Measurements from ENCODE around the gene SH3PXD2A.
"Not testable (repeated sequence)": the region's sequence is repeated elsewhere in the genome, so short reads cannot be mapped to it uniquely, and the experiment has no call there.

The SH3PXD2A gene

DNA sequence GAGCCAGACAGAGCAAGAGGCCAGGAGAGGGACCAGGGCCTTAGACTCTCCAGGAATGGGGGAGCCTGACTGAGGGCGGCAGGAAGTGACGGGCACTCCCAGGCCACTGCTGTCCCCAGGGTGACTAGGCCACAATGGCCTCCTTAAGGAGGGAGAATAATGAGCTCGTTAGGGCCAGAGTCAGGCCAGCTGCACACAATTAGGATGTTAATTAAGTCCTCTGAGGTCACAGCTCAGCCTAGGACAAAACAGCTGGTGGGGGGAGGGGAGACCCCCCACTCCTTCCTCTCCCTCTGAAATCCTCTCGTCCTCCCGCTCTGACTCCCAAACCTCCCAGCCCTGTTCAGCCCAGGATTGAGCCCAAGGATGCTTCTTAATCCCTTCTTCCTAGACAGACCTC, 218.9 kb downstream of the SH3PXD2A start:
- Mint-ChIP-seq H3K9me3 (no peaks in the 10 kb centered on the region), H3K27me3 (no peaks in the 10 kb centered on the region), H3K27ac (no peak overlapping the region), H3K4me3 (no peak overlapping the region), H3K36me3 (ENCODE audit: low read depth) (no peaks in the 10 kb centered on the region), H3K4me1 (ENCODE audit: low read depth) (no peaks in the 10 kb centered on the region)
- no peak for DNase-seq

DNA sequence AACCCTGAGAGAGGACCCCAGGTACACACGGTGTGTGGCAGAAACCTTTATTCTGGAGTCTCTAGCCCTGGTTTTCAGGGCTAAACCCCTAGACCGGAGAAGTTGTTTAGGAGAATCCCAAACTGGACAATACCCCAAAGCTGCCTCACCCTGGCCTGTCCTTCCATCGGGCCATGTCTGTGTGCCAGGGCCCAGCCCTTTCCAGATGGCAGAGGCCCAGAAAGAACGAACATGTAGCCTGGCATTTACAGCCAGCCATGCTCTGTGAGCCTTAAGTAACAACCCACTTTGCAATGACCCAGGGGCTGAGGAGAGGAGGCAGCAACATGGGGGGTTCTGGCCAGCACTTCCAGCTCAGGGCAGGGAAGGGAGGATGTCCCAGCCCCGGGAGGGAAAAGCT, 219.8 kb downstream of the SH3PXD2A start:
- Mint-ChIP-seq H3K27me3 (no peaks in the 10 kb centered on the region), H3K4me1 (ENCODE audit: low read depth) (no peaks in the 10 kb centered on the region), H3K9me3 (no peaks in the 10 kb centered on the region), H3K27ac (no peak overlapping the region), H3K36me3 (ENCODE audit: low read depth) (no peaks in the 10 kb centered on the region), H3K4me3 (no peak overlapping the region)
- no peak for DNase-seq

DNA sequence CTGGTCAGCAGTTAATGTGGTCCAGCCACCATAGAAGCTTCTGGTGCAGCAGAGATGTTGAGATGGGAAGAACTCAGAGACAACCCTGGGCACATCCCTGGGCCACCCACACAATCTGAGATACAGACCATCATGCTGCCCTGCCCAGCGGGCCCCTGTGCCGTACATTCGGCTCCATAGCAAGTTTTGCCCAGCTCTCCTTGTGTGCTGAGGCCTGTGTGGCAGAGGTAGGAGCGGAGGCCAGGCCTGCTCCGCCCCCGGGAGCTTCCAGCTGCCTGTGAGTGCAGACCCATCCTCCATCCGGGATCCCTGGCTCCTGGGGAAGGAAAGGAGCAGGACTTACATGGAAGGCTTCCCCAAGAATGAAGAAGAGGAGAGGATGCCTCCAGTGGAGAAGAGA, 221.5 kb downstream of the SH3PXD2A start:
- no peaks in the 10 kb centered on the region for H3K9me3 Mint-ChIP-seq
- no peak for DNase-seq
- no peaks in the 10 kb centered on the region for H3K4me1 Mint-ChIP-seq (ENCODE audit: low read depth)
- no peak overlapping the region for H3K4me3 Mint-ChIP-seq
- H3K27ac Mint-ChIP-seq = no peak overlapping the region
- H3K36me3 Mint-ChIP-seq (ENCODE audit: low read depth) = no peaks in the 10 kb centered on the region
- no peaks in the 10 kb centered on the region for H3K27me3 Mint-ChIP-seq

DNA sequence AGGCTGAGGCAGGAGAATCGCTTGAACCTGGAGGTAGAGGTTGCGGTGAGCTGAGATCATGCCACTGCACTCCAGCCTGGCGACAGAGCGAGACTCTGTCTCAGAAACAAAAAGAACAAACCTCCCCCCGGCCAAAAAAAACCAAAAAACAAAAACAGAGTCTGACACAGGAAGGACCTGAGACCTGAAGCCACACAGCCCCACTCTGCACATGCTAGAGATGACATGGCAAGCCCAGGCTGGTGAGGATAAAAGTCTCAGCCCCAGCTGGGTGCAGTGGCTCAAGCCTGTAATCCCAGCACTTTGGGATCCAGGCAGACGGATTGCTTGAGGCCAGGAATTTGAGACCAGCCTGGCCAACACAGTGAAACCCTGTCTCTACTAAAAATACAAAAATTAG, 222.5 kb downstream of the SH3PXD2A start:
- not testable (repeated sequence) for H3K36me3 Mint-ChIP-seq (ENCODE audit: low read depth); H3K4me1 Mint-ChIP-seq (ENCODE audit: low read depth); H3K4me3 Mint-ChIP-seq; H3K27me3 Mint-ChIP-seq; DNase-seq; H3K9me3 Mint-ChIP-seq; H3K27ac Mint-ChIP-seq

DNA sequence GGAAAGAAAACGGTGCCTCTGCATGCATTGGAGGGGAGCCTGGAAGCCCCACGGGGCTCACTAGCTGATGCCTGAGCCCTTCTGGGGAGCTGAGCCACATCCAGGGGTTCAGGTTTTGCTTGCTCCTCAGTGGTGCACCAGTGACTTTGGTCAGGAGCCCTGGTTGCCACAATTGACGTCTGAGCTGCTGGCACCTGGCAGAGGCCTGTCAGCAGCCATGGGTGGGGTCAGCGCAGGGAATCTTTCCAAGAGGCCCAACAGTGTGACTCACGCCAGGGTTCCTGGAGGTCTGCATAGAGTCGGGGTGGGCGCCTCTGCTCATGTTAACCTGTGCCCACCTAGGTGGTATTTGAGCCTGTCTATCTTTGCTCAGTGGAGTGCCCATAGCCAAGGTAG, 223.1 kb downstream of the SH3PXD2A start:
- no peak for DNase-seq
- Mint-ChIP-seq H3K36me3 (ENCODE audit: low read depth) (no peaks in the 10 kb centered on the region), H3K27ac (no peak overlapping the region), H3K27me3 (no peaks in the 10 kb centered on the region), H3K4me3 (no peak overlapping the region), H3K4me1 (ENCODE audit: low read depth) (no peaks in the 10 kb centered on the region), H3K9me3 (no peaks in the 10 kb centered on the region)

DNA sequence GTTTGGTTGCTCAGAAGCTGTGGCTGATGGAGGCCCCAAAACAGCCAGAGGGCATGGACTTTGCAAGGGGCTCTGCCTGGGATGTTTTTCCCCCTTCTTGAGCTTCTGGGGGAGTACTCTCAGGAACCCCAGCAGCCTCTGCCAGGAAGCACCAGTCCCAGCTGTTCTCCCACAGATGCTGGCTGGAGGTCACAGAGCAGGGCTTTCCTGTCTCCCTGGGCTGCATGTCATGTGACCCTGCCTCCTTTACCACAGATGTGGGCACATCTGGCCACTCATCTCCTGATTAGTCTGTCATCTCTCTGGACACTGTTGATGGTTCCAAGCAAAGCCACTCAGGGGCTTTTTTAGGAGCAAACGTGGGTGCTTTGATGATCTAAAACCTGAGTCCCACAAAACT, 225.2 kb downstream of the SH3PXD2A start:
- Mint-ChIP-seq H3K9me3 (no peaks in the 10 kb centered on the region), H3K36me3 (ENCODE audit: low read depth) (no peaks in the 10 kb centered on the region), H3K27ac (no peak overlapping the region), H3K4me1 (ENCODE audit: low read depth) (no peaks in the 10 kb centered on the region), H3K27me3 (no peaks in the 10 kb centered on the region), H3K4me3 (no peak overlapping the region)
- no peak for DNase-seq

DNA sequence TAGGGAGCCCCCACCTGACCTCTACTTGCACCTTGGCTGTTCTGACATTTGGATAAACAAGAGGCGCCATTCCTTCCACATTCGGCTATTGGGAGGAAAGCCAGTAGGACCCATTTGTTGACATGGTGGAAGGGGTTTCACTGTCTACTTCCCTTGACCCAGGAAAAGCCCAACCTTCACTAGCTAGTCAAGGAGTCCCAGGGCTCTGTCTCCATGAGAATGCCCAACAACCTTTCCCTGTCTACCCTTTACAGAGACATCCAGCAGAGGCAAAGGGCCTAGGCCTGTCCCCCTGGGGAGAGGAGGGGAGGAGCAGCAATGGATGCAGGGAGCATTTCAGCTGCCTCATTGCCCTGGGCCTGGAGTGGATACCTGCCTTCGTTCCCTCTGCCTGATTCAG, 225.8 kb downstream of the SH3PXD2A start:
- H3K36me3 Mint-ChIP-seq (ENCODE audit: low read depth) = no peaks in the 10 kb centered on the region
- no peak overlapping the region for H3K27ac Mint-ChIP-seq
- no peaks in the 10 kb centered on the region for H3K27me3 Mint-ChIP-seq
- no peaks in the 10 kb centered on the region for H3K9me3 Mint-ChIP-seq
- DNase-seq = no peak
- no peaks in the 10 kb centered on the region for H3K4me1 Mint-ChIP-seq (ENCODE audit: low read depth)
- no peak overlapping the region for H3K4me3 Mint-ChIP-seq

DNA sequence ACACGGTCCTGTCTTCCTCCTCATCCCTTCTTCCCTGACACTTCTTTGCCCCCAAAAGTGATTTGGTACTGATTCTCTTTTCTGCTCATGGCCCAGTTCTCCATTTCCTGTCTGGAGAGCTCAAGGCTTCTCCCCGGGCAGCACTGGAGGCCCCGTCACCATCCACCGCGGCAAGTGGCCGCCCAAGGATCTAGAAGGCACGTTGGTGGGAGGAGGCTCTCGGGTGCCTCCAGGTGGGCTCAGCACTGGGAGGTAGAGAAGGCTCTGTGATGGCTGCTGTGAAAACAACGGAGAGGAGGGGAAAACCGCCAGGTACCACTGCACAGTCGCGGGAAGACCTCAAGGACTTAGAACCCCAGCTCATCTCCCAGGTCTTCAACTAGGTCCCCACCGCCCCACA, 227.5 kb downstream of the SH3PXD2A start:
- no peak overlapping the region for H3K27ac Mint-ChIP-seq
- H3K27me3 Mint-ChIP-seq = no peaks in the 10 kb centered on the region
- H3K4me3 Mint-ChIP-seq = no peak overlapping the region
- H3K9me3 Mint-ChIP-seq = no peaks in the 10 kb centered on the region
- DNase-seq = no peak
- H3K4me1 Mint-ChIP-seq (ENCODE audit: low read depth) = no peaks in the 10 kb centered on the region
- H3K36me3 Mint-ChIP-seq (ENCODE audit: low read depth) = no peaks in the 10 kb centered on the region

DNA sequence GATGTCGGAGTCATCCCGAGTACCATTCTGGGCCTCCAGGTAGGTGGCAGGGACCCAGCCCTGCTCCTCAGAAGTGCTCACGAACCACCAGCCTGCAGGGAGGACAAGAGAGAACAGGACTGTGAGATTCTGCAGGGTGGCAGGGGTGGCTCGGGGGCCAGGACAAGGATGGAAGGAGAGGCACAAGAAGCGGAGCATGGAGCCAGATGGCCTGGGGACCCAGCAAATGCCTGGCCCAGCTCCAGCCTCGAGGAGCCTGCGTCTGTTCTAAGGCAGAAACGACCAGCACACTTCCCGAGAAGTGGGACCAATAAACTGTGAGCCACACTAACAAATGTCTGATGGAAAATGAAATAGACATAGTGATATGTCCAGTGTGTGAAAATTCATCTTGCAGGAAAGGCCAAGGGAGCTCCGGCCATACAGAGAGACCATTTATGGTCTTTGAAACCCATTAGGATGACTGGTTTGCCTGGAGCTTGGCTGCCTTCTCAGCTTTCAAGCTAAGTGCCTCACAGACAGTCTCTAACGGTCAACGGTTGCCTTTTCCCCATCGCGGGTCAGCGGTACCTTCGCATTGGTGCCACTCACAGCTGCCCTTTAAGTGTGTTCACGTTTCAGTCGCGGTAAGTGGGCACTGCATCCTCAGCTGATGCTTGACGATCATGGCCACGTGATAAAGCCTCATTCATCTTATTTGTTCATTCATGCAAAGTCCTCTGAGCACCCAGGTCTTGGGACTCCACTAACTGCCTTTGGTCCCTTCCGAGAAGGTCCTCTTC, 228.1 kb downstream of the SH3PXD2A start:
- Mint-ChIP-seq H3K9me3 (no peaks in the 10 kb centered on the region), H3K4me3 (no peak overlapping the region), H3K27ac (no peak overlapping the region)

DNA sequence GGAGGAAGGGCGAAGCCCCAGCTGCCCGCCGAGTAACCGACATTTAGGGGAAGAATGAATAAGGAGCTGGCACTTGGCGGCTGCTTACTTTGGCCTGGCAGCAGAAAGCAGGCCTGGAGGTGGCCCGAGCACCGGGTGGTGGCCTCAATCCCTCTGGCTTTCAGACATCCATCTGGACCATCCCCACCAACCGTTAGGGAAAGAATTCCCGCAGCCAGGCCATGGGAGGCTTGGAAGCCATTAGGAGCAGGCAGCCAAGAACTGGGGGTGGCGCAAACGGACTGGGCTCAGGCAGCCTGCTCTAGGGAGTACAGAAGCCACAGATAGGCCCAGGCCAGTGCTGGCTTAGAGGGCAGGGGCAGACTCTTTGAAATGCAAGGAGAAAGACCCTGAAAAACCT, 229.2 kb downstream of the SH3PXD2A start:
- Mint-ChIP-seq H3K4me1 (ENCODE audit: low read depth) (no peaks in the 10 kb centered on the region), H3K4me3 (no peak overlapping the region), H3K36me3 (ENCODE audit: low read depth) (no peaks in the 10 kb centered on the region), H3K9me3 (no peaks in the 10 kb centered on the region), H3K27ac (no peak overlapping the region), H3K27me3 (no peaks in the 10 kb centered on the region)
- DNase-seq = no peak

More for the DNA sequence above, 228.1 kb downstream of the SH3PXD2A start:
- Mint-ChIP-seq H3K27me3 (no peaks in the 10 kb centered on the region), H3K36me3 (ENCODE audit: low read depth) (no peaks in the 10 kb centered on the region), H3K4me1 (ENCODE audit: low read depth) (no peaks in the 10 kb centered on the region)
- DNase-seq = no peak

DNA sequence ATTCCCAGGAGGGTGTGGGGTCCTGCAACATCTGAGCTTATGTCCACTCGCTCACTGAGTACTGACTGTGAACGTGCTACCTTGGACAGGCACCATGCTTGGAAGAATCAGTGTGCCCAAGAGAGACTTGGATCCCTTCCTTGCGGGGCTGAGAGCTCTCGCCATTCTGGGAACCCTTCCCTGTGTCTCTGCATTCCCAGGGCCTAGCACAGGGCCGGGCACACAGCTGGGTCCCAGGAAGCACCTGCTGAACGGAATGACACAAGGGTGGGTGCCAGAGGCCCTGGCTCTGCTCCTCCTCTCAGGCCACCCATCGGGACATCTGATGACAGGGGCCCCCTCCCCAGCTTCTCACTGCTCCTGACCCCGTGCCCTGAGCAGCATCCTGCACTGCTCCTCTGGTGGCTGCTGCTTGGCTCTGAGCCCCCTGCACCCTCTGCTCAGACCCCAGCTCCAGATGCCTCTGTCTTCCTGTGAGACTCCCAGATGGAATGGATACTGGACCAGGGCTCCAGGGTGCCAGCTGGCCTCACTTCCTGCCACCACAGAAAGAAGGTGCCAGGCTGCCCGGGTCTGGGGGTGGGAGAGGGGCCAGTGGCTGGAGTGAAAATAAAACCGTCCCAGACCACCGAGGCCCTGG, 232.3 kb downstream of the SH3PXD2A start:
- Mint-ChIP-seq H3K9me3 (no peaks in the 10 kb centered on the region), H3K4me3 (no peak overlapping the region), H3K36me3 (ENCODE audit: low read depth) (no peaks in the 10 kb centered on the region), H3K27me3 (no peaks in the 10 kb centered on the region), H3K4me1 (ENCODE audit: low read depth) (no peaks in the 10 kb centered on the region), H3K27ac (no peak overlapping the region)
- no peak for DNase-seq

DNA sequence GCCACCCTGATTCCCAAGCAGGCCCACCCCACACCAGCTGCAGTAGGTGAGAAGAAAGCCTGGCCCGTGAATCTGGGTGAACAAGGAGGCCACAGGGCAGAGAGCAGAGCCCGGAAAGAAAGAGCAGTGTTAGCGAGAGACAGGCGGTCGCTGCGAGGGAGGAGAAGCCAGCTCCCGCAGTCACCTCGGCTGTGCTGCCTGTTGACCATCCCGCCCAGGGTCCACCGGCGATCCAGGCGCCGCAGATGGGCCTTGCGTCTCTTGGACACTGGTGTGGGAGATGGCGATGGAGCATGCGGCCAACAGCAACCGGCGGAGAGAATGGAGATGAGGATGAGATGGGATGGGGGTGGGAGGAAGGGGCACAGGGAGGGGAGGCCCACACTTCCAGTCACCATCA, 233.1 kb downstream of the SH3PXD2A start:
- H3K4me1 Mint-ChIP-seq (ENCODE audit: low read depth) = no peaks in the 10 kb centered on the region
- H3K9me3 Mint-ChIP-seq = no peaks in the 10 kb centered on the region
- H3K36me3 Mint-ChIP-seq (ENCODE audit: low read depth) = no peaks in the 10 kb centered on the region
- H3K4me3 Mint-ChIP-seq = no peak overlapping the region
- H3K27ac Mint-ChIP-seq = no peak overlapping the region
- DNase-seq = no peak
- no peaks in the 10 kb centered on the region for H3K27me3 Mint-ChIP-seq

DNA sequence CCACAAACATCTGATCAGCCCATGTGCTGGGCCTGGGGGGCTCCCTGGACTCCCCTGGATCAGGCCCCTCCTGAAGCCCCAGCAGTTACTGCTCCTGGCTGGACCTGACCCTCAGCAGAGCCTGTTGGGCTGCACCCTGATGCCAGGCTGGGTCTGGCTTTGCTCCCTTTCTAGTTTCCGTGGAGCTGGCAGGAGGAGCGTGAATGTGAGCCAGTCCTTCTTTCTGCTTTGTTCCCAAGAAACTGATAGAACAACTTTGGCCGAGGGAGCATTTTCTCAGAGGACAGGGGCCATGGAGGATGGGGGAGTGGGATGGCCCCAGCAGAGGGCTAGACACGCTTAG, 233.6 kb downstream of the SH3PXD2A start:
- no peaks in the 10 kb centered on the region for H3K36me3 Mint-ChIP-seq (ENCODE audit: low read depth)
- no peaks in the 10 kb centered on the region for H3K4me1 Mint-ChIP-seq (ENCODE audit: low read depth)
- H3K27ac Mint-ChIP-seq = no peak overlapping the region
- no peak overlapping the region for H3K4me3 Mint-ChIP-seq
- H3K9me3 Mint-ChIP-seq = no peaks in the 10 kb centered on the region
- H3K27me3 Mint-ChIP-seq = no peaks in the 10 kb centered on the region
- DNase-seq = no peak

DNA sequence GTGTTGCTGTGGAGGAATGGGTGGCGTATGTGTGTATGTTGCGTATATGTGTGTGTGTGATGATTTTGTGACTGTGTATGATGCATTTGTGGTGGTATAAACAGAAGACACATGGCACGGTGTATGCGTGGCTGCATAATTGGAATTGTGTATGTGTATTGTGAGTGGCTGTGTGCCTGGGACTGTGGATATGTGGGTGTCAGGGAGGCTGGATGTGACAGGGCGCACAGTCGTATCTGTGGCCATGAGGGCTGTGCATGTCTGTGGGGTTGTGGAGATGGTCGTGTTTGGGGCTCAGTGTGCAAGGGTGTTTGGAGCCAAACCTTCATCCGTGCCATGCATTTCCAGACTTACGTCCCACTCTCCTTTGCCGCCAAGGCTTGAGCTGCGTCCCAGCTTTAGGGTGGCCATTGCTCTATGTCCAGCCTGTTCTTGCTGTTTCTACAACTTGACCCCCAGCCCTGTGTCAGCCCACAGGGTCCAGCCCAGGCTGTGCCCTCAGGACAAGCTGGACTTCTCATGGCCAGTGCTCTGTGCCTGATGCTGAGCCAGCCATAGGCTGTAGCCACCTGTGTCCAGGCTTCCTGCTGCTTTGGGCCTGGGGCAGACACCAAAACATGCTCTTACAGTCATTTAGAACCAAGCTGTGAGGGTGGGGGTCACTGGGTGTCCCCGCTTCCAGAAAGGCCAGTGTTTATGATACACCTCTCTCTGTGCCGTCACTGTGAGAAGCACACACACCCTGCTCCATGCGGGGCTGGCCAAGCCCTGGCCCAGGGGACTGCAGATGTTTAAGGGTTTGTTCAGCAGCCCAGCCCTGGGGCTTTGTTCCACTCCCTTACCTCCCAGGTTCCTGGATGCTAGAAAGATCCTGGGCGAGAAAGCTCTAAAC, 234.2 kb downstream of the SH3PXD2A start:
- DNase-seq = no peak
- no peak overlapping the region for H3K4me3 Mint-ChIP-seq
- H3K27ac Mint-ChIP-seq = no peak overlapping the region
- no peaks in the 10 kb centered on the region for H3K27me3 Mint-ChIP-seq
- H3K4me1 Mint-ChIP-seq (ENCODE audit: low read depth) = no peaks in the 10 kb centered on the region
- no peaks in the 10 kb centered on the region for H3K9me3 Mint-ChIP-seq
- H3K36me3 Mint-ChIP-seq (ENCODE audit: low read depth) = no peaks in the 10 kb centered on the region

DNA sequence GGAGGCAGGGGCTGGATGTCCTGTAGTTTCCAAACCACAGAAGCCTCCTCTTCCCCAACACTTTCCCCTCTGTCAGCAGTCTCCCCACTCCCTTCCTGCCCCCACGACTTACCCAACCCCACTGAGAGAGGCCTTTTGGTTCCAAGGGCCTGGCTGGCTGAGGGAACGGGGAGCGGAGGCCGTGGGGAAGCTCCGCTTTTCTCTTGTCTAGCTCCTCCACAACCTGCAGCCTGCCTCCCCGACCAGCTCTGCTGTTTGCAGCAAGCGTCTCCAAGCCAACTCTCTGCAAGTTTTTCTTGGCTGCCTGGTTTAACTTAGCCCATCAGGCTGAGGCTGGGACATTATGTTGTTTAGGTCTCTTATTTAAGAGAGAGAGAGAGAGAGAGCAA, 235.0 kb downstream of the SH3PXD2A start:
- no peaks in the 10 kb centered on the region for H3K36me3 Mint-ChIP-seq (ENCODE audit: low read depth)
- no peak overlapping the region for H3K4me3 Mint-ChIP-seq
- H3K4me1 Mint-ChIP-seq (ENCODE audit: low read depth) = no peaks in the 10 kb centered on the region
- no peak overlapping the region for H3K27ac Mint-ChIP-seq
- DNase-seq = no peak
- H3K9me3 Mint-ChIP-seq = no peaks in the 10 kb centered on the region
- no peaks in the 10 kb centered on the region for H3K27me3 Mint-ChIP-seq
